Heart left ventricle (tissue), 16 donors: ENCODE data around the gene WNK2. TPM values are rescaled to one million over a fixed set of nuclear protein-coding genes. Genes with fewer than 3 reads are reported as not detected.
A peak's percentile ranks its signal among the peaks of the same experiment; 100 is the strongest.

ENCODE experiments used
- ATAC-seq, 4 donors: fragments of 200-7000 bp; cut with Tn5 transposase; one replicate each; pipeline ENCODE4 v1.9.1; 2020 to 2022; ENCODE audit warnings: moderate library complexity in 4 of 4, mild to moderate bottlenecking in 3 of 4, moderate number of reproducible peaks in 1 of 4
- DNase-seq, 5 donors: peaks; one replicate each; pipeline ENCODE4 v3.0.0-alpha.2; 2020
- H3K27ac ChIP-seq, 12 donors: fragments of 200-600 bp; sonication (generic) in 4 of 12; one replicate each; pipeline versions ENCODE4 v1.5.0 to v1.8.0; 2016 to 2022; ENCODE audit warnings: mild to moderate bottlenecking in 2 of 12
- H3K27me3 ChIP-seq, 9 donors: fragments of 200-600 bp; sonication (generic) in 2 of 9; one replicate each; pipeline versions ENCODE4 v1.5.1 to v1.8.0; 2016 to 2022; ENCODE audit warnings: mild to moderate bottlenecking in 3 of 9
- H3K36me3 ChIP-seq, 9 donors: fragments of 200-600 bp; sonication (generic) in 2 of 9; one replicate each; pipeline versions ENCODE4 v1.5.0 to v1.8.0; 2018 to 2022; ENCODE audit warnings: mild to moderate bottlenecking in 2 of 9
- H3K4me1 ChIP-seq, 12 donors: fragments of 200-600 bp; sonication (generic) in 4 of 12; one replicate each; pipeline versions ENCODE4 v1.5.0 to v1.8.0; 2016 to 2022; ENCODE audit warnings: mild to moderate bottlenecking in 3 of 12
- H3K4me3 ChIP-seq, 12 donors: fragments of 200-600 bp; sonication (generic) in 4 of 12; one replicate each; pipeline versions ENCODE4 v1.5.0 to v1.8.0; 2017 to 2022; ENCODE audit warnings: mild to moderate bottlenecking in 9 of 12, moderate library complexity in 4 of 12
- H3K9me3 ChIP-seq, 12 donors: fragments of 200-600 bp; sonication (generic) in 4 of 12; one replicate each; pipeline versions ENCODE4 v1.5.0 to v1.8.0; 2016 to 2022; ENCODE audit warnings: mild to moderate bottlenecking in 1 of 12
- CTCF ChIP-seq, 12 donors: fragments of 200-600 bp; sonication (generic) in 4 of 12; IDR thresholded peaks; one replicate each; pipeline versions ENCODE4 v1.5.0 to v1.8.0; 2018 to 2022; ENCODE audit warnings: antibody characterized with exemption in 12 of 12, mild to moderate bottlenecking in 5 of 12
- POLR2A ChIP-seq, 2 donors: fragments of 450-650 bp; IDR thresholded peaks; one replicate each; pipeline ENCODE4 v1.6.1; 2017; ENCODE audit warnings: antibody characterized with exemption in 2 of 2, mild to moderate bottlenecking in 2 of 2, moderate library complexity in 2 of 2
- WGBS, 4 donors: extraction: QIAGEN DNeasy Blood & Tissue Kit in 2 of 4; methylation state at CpG; one replicate each; pipeline versions ENCODE4 v1.1.5 to v1.1.7; 2013 to 2018; 5-methylcytosine and 5-hydroxymethylcytosine counted together
- intact Hi-C, 10 donors: fragments of 100-400 bp; cut with DNase I; formaldehyde crosslinking; loops; one replicate each; pipeline versions ENCODE4 v1.11.1 to v1.14.2; 2022
- polyA plus RNA-seq, 2 donors: library from polyadenylated mRNA; stranded (reverse); fragments of 200-250 nt; gene quantifications; one replicate each; pipeline ENCODE4 v1.2.3, GENCODE V29; 2013
- total RNA-seq, 9 donors: library from RNA; depleted of rRNA in 2 of 9; stranded (reverse); fragments of >200 nt in 2 of 9; fragmentation: NEBNext Ultra II Directional in 3 of 9; extraction: Animal tissue kit (Norgen Biotek cat#: 25700) in 3 of 9; gene quantifications; one replicate each; pipeline versions ENCODE4 v1.1.0 to v1.2.4, GENCODE V29; 2016 to 2023
- donor health status: ischemic (EF 13 %, LVEDD 7.1; RV severe dilation, severe dysfunction).
- donor health status: healthy with polysubstance abuse.
- donor health status: DM: no; HTN: yes; CAD: no.
- donor health status: DM: no; HTN: no; CAD: no.
- donor health status: ischemic (EF 25% LVEDD 6.9; RV normal size, moderate dysfunction).
- donor health status: ischemic (EF 25% LVEDD 5.7; RV mildly dilated, moderate dysfunction).
- donor health status: healthy.
- donor health status: DM: yes; HTN: yes; CAD: no.
- donor health status: ischemic (EF 35%, LVEDD 5.7; RV mildly dilated, moderate dysfunction).
- donor health status: nonischemic (EF 11% LVEDD 7.7; RV severe dilation, severe dysfunction).
- donor health status: DM: yes; HTN: yes; CAD: no.
- donor health status: PGD.
- donor health status: ischemic (EF 29% LVEDD 5.4; RV normal size, mild dysfunction).
- donor health status: nonischemic (EF 23%, LVEDD 6.1; RV moderate dilation, normal function).

WNK2 gene
- total and polyA plus RNA-seq, 11 donors = 29.4 to 206 (median 112) TPM

- intact Hi-C loops = no loop called here
These were observed 2.1 kb upstream of the WNK2 start for GRCh38 chr9:93181672-93182435.

DNA sequence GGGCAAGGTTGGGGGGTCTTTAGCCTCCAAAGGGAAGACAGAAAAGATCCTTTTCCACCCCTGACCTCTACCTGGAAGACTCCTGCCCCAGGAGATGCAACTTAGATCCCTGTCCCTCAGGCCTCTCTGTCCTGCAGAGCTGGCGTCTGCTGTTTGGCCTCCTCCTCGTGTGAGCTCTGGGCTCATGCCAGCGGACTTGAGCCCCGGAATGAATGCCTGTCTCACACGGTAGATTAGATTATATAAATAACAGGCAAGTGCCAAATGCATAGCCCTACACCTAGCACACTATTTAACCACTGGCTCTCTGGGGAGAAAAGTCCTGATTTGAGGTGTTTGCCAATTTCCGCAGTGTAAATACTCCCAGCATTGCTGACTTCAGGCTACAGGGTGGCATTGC lies 1.4 kb upstream of the WNK2 start:
- peak in 1 of 5 donors; percentile 74 for DNase-seq
- intact Hi-C loops = no loop called here

More at GRCh38 chr9:93181672-93182435, 2.1 kb upstream of the WNK2 start:
- 76 to 84% (median 81%) methylated on average over 4 to 5 of the region's 5 CpGs for WGBS, 4 donors
- H3K9me3 ChIP-seq = no peaks in the 10 kb centered on the region
- DNase-seq = peak in 1 of 5 donors; percentile 37
- H3K4me3 ChIP-seq = no peak overlapping the region
- no peak for TF ChIP-seq CTCF (IDR thresholded peaks at IDR 0.05)
- TF ChIP-seq POLR2A (IDR thresholded peaks at IDR 0.05) = no peak
- no peaks in the 10 kb centered on the region for H3K36me3 ChIP-seq
- H3K4me1 ChIP-seq = peaks cover 0 to 52% (median 15%) of the 10 kb centered on the region in 12 donors
- ATAC-seq = no peak
- H3K27ac ChIP-seq = peak overlapping the region in 2 of 12 donors; percentile 25 to 94
- peaks cover 0 to 42% (median 0%) of the 10 kb centered on the region in 9 donors for H3K27me3 ChIP-seq

DNA sequence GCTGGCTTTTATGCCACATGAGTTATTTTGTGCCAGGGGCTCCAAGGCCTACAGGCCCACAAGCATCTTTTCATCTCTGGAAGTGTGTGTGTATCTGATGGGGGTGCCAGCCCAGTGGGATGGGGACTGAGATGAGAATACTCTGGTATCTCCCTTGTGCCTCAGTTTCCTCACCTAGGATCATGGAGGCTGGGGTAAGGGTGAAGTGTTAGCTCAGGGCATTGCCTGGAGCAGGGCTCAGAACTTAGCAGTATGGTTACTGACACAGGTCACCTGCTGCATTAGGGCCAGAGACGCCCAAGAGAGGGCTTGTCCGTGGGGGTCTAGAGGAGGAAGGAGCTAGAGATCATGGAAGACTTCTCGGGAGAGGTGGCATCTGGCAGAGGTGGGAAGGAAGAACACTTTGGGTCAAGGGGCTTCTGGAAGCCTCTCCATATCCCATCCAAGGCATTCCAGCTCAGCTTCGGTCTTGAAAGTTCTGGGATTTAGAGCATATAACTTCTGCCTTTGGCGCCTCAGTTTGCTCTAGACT lies 742 bp upstream of the WNK2 start:
- WGBS, 4 donors = 83 to 89% (median 86%) methylated on average over 5 of the region's 5 CpGs
- Histone ChIP-seq H3K4me1 (peaks cover 0 to 53% (median 13%) of the 10 kb centered on the region in 12 donors), H3K36me3 (no peaks in the 10 kb centered on the region), H3K4me3 (peak overlapping the region in 8 of 12 donors; percentile 59 to 82 (median 68)), H3K27me3 (peaks cover 0 to 42% (median 0%) of the 10 kb centered on the region in 9 donors), H3K9me3 (no peaks in the 10 kb centered on the region), H3K27ac (peak overlapping the region in 6 of 12 donors; percentile 25 to 98 (median 74))
- ATAC-seq (no peak), DNase-seq (peak in 2 of 5 donors; percentile 6 to 9)
- TF ChIP-seq CTCF (IDR thresholded peaks at IDR 0.05) (no peak), POLR2A (IDR thresholded peaks at IDR 0.05) (no peak)
- intact Hi-C loops = no loop called here

More for the DNA sequence above, 1.4 kb upstream of the WNK2 start:
- peaks cover 0 to 42% (median 0%) of the 10 kb centered on the region in 9 donors for H3K27me3 ChIP-seq
- no peaks in the 10 kb centered on the region for H3K9me3 ChIP-seq
- H3K27ac ChIP-seq = peak overlapping the region in 5 of 12 donors; percentile 25 to 98 (median 91)
- H3K4me3 ChIP-seq = no peak overlapping the region
- TF ChIP-seq CTCF (IDR thresholded peaks at IDR 0.05) = no peak
- no peak for TF ChIP-seq POLR2A (IDR thresholded peaks at IDR 0.05)
- peaks cover 0 to 53% (median 15%) of the 10 kb centered on the region in 12 donors for H3K4me1 ChIP-seq
- H3K36me3 ChIP-seq = no peaks in the 10 kb centered on the region
- no peak for ATAC-seq
- WGBS, 4 donors = 39 to 59% (median 54%) methylated on average over 5 to 6 of the region's 6 CpGs
